Measurements from ENCODE around the gene VPS13C. TPM values are rescaled to one million over a fixed set of nuclear protein-coding genes. Genes with fewer than 3 reads are reported as not detected.

VPS13C gene
- total RNA-seq, 1 donor from 2014 or later = 35.0 TPM

- H3K27me3 ChIP-seq (ENCODE audit: control insufficient read depth, insufficient read depth, low read length) = no peaks in the 10 kb centered on the region
- TF ChIP-seq CTCF (IDR thresholded peaks at IDR 0.05; ENCODE audit: insufficient read depth, low read length, severe bottlenecking) = no peak
- no peak for DNase-seq (ENCODE audit: low read depth)
- H3K4me3 ChIP-seq (ENCODE audit: low read depth, low read length) = no peak overlapping the region
- no peak for FAIRE-seq
- H3K36me3 ChIP-seq (ENCODE audit: control insufficient read depth, insufficient read depth, low read length) = no peaks in the 10 kb centered on the region
These were observed 198.3 kb downstream of the VPS13C start for GRCh38 chr15:61861962-61862361.

GRCh38 chr15:61857169-61857829, 202.9 kb downstream of the VPS13C start:
- no peak for FAIRE-seq
- no peak for DNase-seq (ENCODE audit: low read depth)
- H3K4me3 ChIP-seq (ENCODE audit: low read depth, low read length) = no peak overlapping the region

GRCh38 chr15:61856295-61856694, 204.0 kb downstream of the VPS13C start:
- no peak for FAIRE-seq
- Histone ChIP-seq H3K4me3 (ENCODE audit: low read depth, low read length) (no peak overlapping the region), H3K36me3 (ENCODE audit: control insufficient read depth, insufficient read depth, low read length) (peaks cover 1% of the 10 kb centered on the region), H3K27me3 (ENCODE audit: control insufficient read depth, insufficient read depth, low read length) (no peaks in the 10 kb centered on the region)
- no peak for DNase-seq (ENCODE audit: low read depth)
- TF ChIP-seq CTCF (IDR thresholded peaks at IDR 0.05; ENCODE audit: insufficient read depth, low read length, severe bottlenecking) = no peak

More at GRCh38 chr15:61857169-61857829, 202.9 kb downstream of the VPS13C start:
- TF ChIP-seq CTCF (IDR thresholded peaks at IDR 0.05; ENCODE audit: insufficient read depth, low read length, severe bottlenecking) = no peak
- Histone ChIP-seq H3K27me3 (ENCODE audit: control insufficient read depth, insufficient read depth, low read length) (no peaks in the 10 kb centered on the region), H3K36me3 (ENCODE audit: control insufficient read depth, insufficient read depth, low read length) (peaks cover 1% of the 10 kb centered on the region)

- no peak for DNase-seq (ENCODE audit: low read depth)
- H3K27me3 ChIP-seq (ENCODE audit: control insufficient read depth, insufficient read depth, low read length) = no peaks in the 10 kb centered on the region
- H3K36me3 ChIP-seq (ENCODE audit: control insufficient read depth, insufficient read depth, low read length) = peaks cover 1% of the 10 kb centered on the region
- no peak for FAIRE-seq
- TF ChIP-seq CTCF (IDR thresholded peaks at IDR 0.05; ENCODE audit: insufficient read depth, low read length, severe bottlenecking) = no peak
- H3K4me3 ChIP-seq (ENCODE audit: low read depth, low read length) = no peak overlapping the region
These were observed 207.1 kb downstream of the VPS13C start for GRCh38 chr15:61853195-61853594.

GRCh38 chr15:61851955-61852354, 208.3 kb downstream of the VPS13C start:
- no peak for FAIRE-seq
- no peak overlapping the region for H3K4me3 ChIP-seq (ENCODE audit: low read depth, low read length)
- no peak for TF ChIP-seq CTCF (IDR thresholded peaks at IDR 0.05; ENCODE audit: insufficient read depth, low read length, severe bottlenecking)
- no peaks in the 10 kb centered on the region for H3K27me3 ChIP-seq (ENCODE audit: control insufficient read depth, insufficient read depth, low read length)
- H3K36me3 ChIP-seq (ENCODE audit: control insufficient read depth, insufficient read depth, low read length) = peaks cover 1% of the 10 kb centered on the region
- DNase-seq (ENCODE audit: low read depth) = no peak

- Histone ChIP-seq H3K36me3 (ENCODE audit: control insufficient read depth, insufficient read depth, low read length) (peaks cover under 1% of the 10 kb centered on the region), H3K27me3 (ENCODE audit: control insufficient read depth, insufficient read depth, low read length) (no peaks in the 10 kb centered on the region), H3K4me3 (ENCODE audit: low read depth, low read length) (no peak overlapping the region)
- FAIRE-seq (no peak), DNase-seq (ENCODE audit: low read depth) (no peak)
- TF ChIP-seq CTCF (IDR thresholded peaks at IDR 0.05; ENCODE audit: insufficient read depth, low read length, severe bottlenecking) = no peak
These were observed 210.8 kb downstream of the VPS13C start for GRCh38 chr15:61849447-61849846.

Data from bronchial epithelial cell (primary cell).